Measurements from ENCODE around the gene PCDHGB2.
"Not testable (repeated sequence)": the region's sequence is repeated elsewhere in the genome, so short reads cannot be mapped to it uniquely, and the experiment has no call there.

Gene PCDHGB2

GRCh38 chr5:141359790-141360426 lies at the start of gene PCDHGB2:
Gene PCDHGB2, plus strand, starts transcription at chr5:141359994. Its CDS starts 142 bp downstream, at chr5:141360136.
- peak; percentile 24 for FAIRE-seq
- peak; percentile 18 for DNase-seq (ENCODE audit: extremely low spot score, insufficient read length, low read depth)

GRCh38 chr5:141313711-141314110 lies 46.1 kb upstream of the PCDHGB2 start:
- DNase-seq (ENCODE audit: extremely low spot score, insufficient read length, low read depth) (no peak), FAIRE-seq (no peak)

- not testable (repeated sequence) for FAIRE-seq; DNase-seq (ENCODE audit: extremely low spot score, insufficient read length, low read depth)
Measured at GRCh38 chr5:141316963-141317362, 42.8 kb upstream of the PCDHGB2 start.

GRCh38 chr5:141319202-141319601 lies 40.6 kb upstream of the PCDHGB2 start:
- no peak for FAIRE-seq
- DNase-seq (ENCODE audit: extremely low spot score, insufficient read length, low read depth), result no peak

- DNase-seq (ENCODE audit: extremely low spot score, insufficient read length, low read depth) (no peak), FAIRE-seq (no peak)
Measured at GRCh38 chr5:141319699-141320098, 40.1 kb upstream of the PCDHGB2 start.

- DNase-seq (ENCODE audit: extremely low spot score, insufficient read length, low read depth) (peak; percentile 81), FAIRE-seq (peak; percentile 89)
Measured at GRCh38 chr5:141320225-141321169, 39.3 kb upstream of the PCDHGB2 start, which contains the start of gene TAF7. Gene TAF7, minus strand, starts transcription at chr5:141320784. Its CDS starts 740 bp downstream, at chr5:141320044.

GRCh38 chr5:141322261-141322660 lies 37.5 kb upstream of the PCDHGB2 start:
- FAIRE-seq, result no peak
- no peak for DNase-seq (ENCODE audit: extremely low spot score, insufficient read length, low read depth)

- FAIRE-seq (peak; percentile 56), DNase-seq (ENCODE audit: extremely low spot score, insufficient read length, low read depth) (peak; percentile 20)
Measured at GRCh38 chr5:141326088-141326854, 33.5 kb upstream of the PCDHGB2 start.

GRCh38 chr5:141328231-141328630 lies 31.6 kb upstream of the PCDHGB2 start:
- DNase-seq (ENCODE audit: extremely low spot score, insufficient read length, low read depth) (no peak), FAIRE-seq (no peak)

- DNase-seq (ENCODE audit: extremely low spot score, insufficient read length, low read depth), result no peak
- no peak for FAIRE-seq
Measured at GRCh38 chr5:141330299-141331080, 29.3 kb upstream of the PCDHGB2 start, which contains the start of gene PCDHGA1. Gene PCDHGA1, plus strand, starts transcription at chr5:141330514.

- FAIRE-seq; DNase-seq (ENCODE audit: extremely low spot score, insufficient read length, low read depth): not testable (repeated sequence)
Measured at GRCh38 chr5:141332571-141332970, 27.2 kb upstream of the PCDHGB2 start.

- FAIRE-seq (no peak), DNase-seq (ENCODE audit: extremely low spot score, insufficient read length, low read depth) (no peak)
Measured at GRCh38 chr5:141338538-141339306, 21.1 kb upstream of the PCDHGB2 start, which contains the start of gene PCDHGA2. Gene PCDHGA2, plus strand, starts transcription at chr5:141338760.

- not testable (repeated sequence) for FAIRE-seq; DNase-seq (ENCODE audit: extremely low spot score, insufficient read length, low read depth)
Measured at GRCh38 chr5:141340781-141341354, 18.9 kb upstream of the PCDHGB2 start.

- FAIRE-seq, result no peak
- DNase-seq (ENCODE audit: extremely low spot score, insufficient read length, low read depth), result no peak
Measured at GRCh38 chr5:141342773-141343172, 17.0 kb upstream of the PCDHGB2 start.

- FAIRE-seq (no peak), DNase-seq (ENCODE audit: extremely low spot score, insufficient read length, low read depth) (no peak)
Measured at GRCh38 chr5:141343242-141343952, 16.4 kb upstream of the PCDHGB2 start, which contains the start of gene PCDHGA3. Gene PCDHGA3, plus strand, starts transcription at chr5:141343829. Its CDS starts 205 bp downstream, at chr5:141344034.

GRCh38 chr5:141343953-141344463 lies 15.8 kb upstream of the PCDHGB2 start:
- no peak for FAIRE-seq

GRCh38 chr5:141345327-141345726 lies 14.5 kb upstream of the PCDHGB2 start:
- no peak for FAIRE-seq
- DNase-seq (ENCODE audit: extremely low spot score, insufficient read length, low read depth), result no peak

More at GRCh38 chr5:141343953-141344463, 15.8 kb upstream of the PCDHGB2 start:
- DNase-seq (ENCODE audit: extremely low spot score, insufficient read length, low read depth), result no peak
